Left kidney (tissue), 2 donors: ENCODE results near the gene SH3YL1. TPM values are rescaled to one million over a fixed set of nuclear protein-coding genes. Genes with fewer than 3 reads are reported as not detected.
A peak's percentile ranks its signal among the peaks of the same experiment; 100 is the strongest.
"Not testable (repeated sequence)": the region's sequence is repeated elsewhere in the genome, so short reads cannot be mapped to it uniquely, and the experiment has no call there.

Experiments used
- DNase-seq: peaks from one replicate; pipeline ENCODE4 v3.0.0-alpha.2; 2013
- polyA plus RNA-seq: library from polyadenylated mRNA; unstranded; fragments of 120-200 nt; gene quantifications from one replicate; pipeline ENCODE4 v1.2.1, GENCODE V29; 2013; ENCODE audit not compliant: insufficient read length

Gene SH3YL1
- polyA plus RNA-seq, 1 donor: 141 TPM

DNA sequence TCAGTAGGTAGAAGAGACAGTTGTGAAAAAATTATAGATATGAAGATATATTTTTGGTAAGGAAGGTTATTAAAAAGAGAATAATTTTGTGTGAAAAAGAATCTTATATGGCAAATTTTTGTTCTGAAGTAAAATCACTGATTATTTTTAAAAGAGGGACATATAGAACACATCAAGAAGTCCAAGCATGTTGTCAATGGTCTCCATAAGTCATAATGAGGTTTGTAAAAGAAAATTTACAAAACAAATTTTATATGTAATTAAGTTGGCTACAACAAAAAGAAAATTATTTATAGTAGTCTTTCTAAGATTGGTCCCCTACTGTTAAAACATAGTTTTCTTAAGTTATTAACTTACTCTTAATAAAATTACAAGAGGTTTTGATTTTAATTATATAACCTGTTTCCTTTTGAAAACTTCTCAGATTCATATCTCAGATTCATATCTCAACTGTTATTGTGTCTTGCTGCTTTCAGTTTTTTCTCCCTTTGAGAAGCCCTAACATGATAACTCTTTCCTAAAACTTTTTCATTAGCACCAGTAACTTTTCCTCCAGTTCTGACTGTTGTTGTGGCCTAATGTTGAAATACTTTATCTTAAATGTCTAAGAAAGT is 81.2 kb downstream of the SH3YL1 start:
- no peak for DNase-seq

DNA sequence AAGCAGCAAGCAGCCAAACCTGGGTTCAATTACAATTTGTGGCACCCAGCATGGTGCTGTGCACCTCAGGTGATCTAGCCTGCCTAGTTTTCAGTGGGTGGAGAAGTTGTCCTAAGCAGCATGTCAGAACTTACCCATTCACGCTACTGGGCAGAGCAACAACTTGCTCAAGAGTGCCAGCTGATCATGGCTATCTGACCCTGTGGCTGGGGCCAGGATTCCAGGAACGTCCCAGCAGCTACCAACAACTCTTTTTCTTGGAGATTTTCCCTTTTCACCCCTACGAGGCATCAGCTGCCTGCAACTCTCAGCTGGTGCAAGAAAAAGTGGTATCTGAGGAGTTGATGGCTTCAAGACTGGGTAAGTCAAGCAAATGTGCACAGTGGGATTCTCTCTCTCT is 83.5 kb downstream of the SH3YL1 start:
- no peak for DNase-seq

DNA sequence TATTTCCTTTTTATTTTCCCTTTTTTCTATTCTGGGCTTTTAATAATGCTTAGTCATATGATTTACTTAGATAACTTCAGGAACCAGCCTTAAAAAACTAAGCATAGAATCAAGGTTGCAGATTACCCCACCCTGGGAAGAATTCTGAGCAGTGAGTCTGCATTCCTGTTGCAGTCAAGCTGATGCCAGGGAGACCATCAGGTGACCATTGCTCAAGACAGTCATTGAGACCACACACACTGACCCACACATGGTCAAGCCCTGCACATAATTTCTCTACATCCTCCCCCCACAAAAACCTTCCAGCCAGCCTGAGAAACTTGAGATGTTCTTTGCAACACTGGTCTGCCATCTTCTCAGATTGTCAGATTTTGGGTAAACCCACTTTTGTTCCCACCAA is 83.9 kb downstream of the SH3YL1 start:
- DNase-seq: no peak

DNA sequence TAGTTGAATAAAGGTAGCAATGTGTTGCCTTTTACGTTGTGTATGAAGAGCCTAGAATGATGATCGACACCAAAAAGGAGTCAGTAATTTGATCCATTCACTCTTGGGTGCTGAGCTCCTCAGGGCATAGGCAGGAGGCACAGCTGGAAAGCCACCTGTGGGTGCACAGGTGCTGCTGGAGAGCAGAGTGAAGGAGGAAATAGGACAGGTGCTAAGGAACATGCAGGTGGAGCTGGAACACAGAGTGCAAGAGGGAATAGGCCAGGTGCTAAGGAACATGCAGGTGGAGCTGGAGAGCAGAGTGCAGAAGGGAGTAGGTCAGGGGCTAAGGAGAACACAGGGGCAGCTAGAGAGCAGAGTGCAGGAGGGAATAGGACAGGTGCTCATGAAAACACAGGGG is 86.1 kb downstream of the SH3YL1 start:
- no peak for DNase-seq

DNA sequence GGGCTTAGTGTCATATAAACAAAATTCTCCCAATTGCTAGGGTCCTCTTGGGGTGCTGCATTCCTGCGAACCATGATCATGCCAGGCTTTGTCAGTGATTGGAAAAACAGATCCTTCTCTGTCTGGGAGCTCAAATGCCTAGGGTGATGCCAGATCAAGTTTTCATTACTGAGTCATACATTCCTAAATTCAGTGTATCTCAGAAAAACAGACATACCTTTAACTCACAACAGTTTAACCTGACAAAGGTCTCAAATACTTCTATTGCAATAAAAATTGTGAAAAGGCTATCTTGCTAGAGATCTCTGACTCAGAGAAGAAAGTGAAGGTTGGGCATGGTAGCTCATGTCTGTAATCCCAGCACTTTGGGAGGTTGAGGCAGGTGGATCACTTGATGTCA is 86.9 kb downstream of the SH3YL1 start:
- no peak for DNase-seq

- no peak for DNase-seq
These were observed 87.7 kb downstream of the SH3YL1 start for GRCh38 chr2:175880-176820.

- peak; percentile 73 for DNase-seq
These were observed 88.6 kb downstream of the SH3YL1 start for GRCh38 chr2:175161-175786.

GRCh38 chr2:172120-172519 is 91.7 kb downstream of the SH3YL1 start:
- DNase-seq: not testable (repeated sequence)

DNA sequence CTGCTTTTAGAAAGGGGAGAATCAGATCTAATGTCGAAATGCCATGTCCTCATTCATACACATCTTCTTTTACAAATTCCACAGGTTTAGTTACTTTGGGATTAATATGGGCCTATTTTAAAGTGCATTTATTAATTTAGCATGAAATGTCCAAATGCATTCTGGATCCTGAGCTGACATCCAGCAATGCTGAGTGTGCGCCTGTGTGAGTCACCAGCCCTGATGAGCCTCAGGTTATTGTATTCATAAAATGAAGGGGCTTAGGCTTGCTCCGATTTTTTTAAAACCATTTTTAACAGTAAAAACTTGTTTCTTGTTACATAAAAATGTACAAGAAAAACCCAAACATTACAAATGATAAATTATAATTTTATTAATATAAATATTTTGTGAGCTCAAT is 94.1 kb downstream of the SH3YL1 start:
- DNase-seq: no peak

Other genes starting within 250 kb of the SH3YL1 start
- 15.4 TPM for gene FAM110C, start 217.5 kb downstream of the SH3YL1 start, polyA plus RNA-seq
- gene ACP1, start 915 bp upstream of the SH3YL1 start, polyA plus RNA-seq: 163 TPM
- gene ALKAL2, start 24.1 kb upstream of the SH3YL1 start, polyA plus RNA-seq: 4.9 TPM